HG02759 (cell line): Measurements from ENCODE around the gene GAK.
"Not testable (repeated sequence)": the region's sequence is repeated elsewhere in the genome, so short reads cannot be mapped to it uniquely, and the experiment has no call there.

Source experiments
- ATAC-seq: cut with Tn5 transposase; IDR thresholded peaks from one replicate; pipeline ENCODE4 v1.9.1; 2021; ENCODE audit warnings: mild to moderate bottlenecking, moderate library complexity; ENCODE audit not compliant: unreplicated experiment

GAK gene

DNA sequence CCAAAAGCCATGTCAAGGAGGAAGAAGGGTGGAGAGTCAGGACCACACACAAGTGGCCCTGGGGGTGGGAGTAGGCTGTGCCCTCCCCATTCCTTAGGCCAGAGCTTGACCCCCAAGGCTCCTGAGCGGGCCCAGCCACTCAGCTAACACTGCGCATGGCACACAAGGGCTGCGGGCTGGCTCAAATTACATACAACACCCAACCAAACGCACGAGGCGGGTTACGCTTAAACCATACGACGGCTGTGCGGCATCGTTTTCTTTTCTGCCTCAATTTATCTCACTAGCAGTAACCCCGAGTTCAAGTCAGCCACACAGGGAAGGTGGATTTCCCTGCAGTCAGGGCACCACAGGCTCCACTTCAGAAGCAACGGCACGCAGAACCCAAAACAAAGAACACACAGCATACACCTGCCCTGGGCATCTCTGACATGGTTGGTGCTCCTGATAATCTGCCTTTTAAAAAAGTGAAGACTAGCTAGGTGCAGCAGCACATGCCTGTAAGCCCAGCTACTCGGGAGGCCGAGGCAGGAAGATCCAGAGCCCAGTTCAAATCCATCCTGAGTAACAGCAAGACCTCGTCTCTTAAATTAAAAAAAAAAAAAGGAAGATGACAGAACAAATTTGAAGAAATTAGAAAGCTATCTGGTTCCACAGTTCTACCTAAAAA, 2.9 kb downstream of the GAK start:
- no peak for ATAC-seq

- not testable (repeated sequence) for ATAC-seq
Measured at GRCh38 chr4:927566-927965, 4.5 kb downstream of the GAK start.

DNA sequence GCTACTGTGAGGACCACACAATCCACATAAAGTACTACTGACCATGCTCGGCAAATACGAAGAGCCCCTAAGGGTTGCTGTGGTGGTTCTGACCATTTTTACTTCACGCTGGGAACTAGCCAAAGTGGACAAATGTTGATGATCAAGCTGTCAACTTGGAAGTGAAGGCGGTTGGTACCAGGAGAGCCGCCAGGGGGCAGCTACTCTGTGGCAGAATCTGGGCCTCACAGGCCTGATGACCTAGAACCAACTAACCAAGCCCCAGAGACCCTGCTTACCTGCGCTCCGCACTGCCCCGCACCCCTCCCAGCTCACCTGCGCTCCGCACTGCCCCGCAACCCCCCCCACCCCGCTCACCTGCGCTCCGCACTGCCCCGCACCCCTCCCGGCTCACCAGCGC, 5.6 kb downstream of the GAK start:
- ATAC-seq, result no peak

- ATAC-seq, result no peak
Measured at GRCh38 chr4:925771-926500, 6.2 kb downstream of the GAK start.

DNA sequence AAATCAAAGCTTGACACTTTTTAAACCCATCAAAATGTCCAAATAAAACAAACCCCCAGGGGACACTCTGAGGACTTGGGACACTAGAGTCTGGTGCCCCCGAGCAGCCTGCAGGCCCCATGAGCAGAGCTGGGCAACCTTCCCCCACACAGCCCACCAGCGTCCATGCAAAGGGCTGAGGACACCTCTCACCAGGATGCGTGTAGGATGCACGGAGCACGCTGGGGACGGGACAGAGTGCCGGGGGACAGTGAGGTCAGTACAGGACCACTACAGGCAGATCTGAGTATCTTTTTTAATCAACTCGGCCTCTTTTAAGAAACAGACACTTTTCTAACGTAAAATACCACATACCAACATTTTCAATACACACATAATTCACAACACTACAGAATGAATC, 6.9 kb downstream of the GAK start:
- no peak for ATAC-seq

GRCh38 chr4:924107-925096, 7.7 kb downstream of the GAK start:
- no peak for ATAC-seq

DNA sequence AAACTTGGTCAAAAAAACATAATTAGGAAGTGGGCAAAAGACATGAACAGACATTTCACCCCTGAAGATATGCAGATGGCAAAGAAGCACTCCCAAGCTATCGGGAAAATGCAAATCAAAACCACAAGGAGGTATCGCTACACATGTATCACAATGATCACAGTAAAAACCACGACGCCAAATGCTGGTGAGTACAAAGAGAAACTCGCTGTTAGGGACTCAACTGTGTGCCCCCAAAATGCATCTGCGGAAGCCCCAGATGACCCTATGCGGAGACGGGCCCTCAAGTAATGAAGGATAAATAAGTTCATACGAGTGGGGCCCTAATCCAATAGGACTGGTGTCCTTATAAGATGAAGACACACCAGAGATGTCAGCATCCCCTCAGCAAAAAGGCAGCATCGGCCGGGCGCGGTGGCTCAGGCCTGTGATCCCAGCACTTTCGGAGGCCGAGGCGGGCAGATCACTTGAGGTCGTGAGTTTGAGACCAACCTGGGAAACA, 10.2 kb downstream of the GAK start:
- ATAC-seq, result no peak

DNA sequence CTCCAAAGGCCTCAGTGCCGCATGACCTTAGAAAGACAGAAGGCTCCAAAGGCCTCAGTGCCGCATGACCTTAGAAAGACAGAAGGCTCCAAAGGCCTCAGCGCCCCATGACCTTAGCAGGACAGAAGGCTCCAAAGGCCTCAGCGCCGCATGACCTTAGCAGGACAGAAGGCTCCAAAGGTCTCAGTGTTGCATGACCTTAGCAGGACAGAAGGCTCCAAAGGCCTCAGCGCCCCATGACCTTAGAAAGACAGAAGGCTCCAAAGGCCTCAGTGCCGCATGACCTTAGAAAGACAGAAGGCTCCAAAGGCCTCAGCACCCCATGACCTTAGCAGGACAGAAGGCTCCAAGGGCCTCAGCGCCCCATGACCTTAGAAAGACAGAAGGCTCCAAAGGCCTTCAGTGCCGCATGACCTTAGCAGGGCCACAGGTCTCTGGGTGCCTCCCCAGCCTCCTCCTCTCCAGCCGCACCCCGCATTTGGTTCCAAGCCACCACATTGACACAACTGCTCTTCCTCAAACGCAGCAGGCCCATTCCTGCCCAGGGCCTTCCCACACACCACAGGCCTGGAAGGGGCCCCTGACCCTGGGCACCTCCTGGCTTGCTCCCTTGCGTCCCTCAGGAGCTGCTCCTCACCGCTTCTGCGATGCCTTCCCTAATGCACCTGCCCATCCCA, 13.0 kb downstream of the GAK start:
- ATAC-seq, result not testable (repeated sequence)

- ATAC-seq, result not testable (repeated sequence)
Measured at GRCh38 chr4:918591-918990, 13.5 kb downstream of the GAK start.

DNA sequence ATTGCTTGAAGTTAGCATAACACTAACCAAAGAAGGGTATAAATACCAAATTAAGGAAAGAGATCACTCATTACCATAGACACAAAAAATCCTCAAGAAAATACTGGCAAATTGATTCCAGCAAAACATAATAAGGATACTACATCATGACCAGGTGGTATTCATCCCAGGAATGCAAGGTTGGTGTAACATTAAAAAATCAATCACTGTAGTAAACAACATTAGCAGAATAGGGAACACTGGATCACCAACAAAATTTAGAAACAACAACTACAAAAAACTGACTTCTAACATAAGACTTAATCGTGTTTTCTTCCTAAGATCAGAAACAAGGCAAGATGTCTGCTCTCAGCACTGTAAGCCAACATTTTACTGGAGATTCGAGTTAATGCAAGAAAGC, 14.1 kb downstream of the GAK start:
- ATAC-seq, result no peak

DNA sequence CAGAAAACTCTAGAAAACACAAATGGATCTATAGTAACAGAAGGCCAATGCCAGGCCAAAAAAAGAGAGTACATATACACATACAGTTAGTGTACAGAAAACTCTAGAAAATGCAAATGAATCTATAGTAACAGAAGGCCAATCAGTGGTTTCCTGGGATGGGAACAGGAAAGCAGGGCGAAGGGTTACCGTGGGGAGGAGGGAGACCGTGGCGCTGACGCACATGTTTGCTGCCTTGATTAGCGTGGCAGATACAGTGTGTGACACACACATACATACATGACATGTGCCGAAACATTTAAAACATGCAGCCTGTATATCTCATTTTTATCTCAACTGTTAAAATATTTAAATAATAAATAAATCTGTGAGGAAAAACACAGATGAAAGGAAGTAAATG, 14.7 kb downstream of the GAK start:
- ATAC-seq, result no peak

GRCh38 chr4:915595-915994, 16.5 kb downstream of the GAK start:
- no peak for ATAC-seq

DNA sequence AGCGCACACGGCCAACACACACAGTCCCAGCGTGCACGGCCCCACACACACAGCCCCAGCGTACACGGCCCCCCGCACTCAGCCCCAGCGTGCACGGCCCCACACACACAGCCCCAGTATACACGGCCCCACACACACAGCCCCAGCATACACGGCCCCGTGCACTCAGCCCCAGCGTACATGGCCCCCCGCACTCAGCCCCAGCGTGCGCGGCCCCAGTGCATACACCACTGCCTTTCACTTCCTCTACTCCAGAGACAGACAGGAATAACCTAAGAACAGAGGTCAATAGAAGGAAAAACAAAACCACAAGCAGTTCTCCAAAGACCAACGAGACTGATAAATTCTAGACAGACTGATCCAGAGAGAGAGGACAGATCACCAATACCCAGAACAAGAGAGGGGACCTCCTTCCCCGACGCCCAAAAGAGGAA, 17.1 kb downstream of the GAK start:
- ATAC-seq, result no peak

GRCh38 chr4:914531-914930, 17.6 kb downstream of the GAK start:
- no peak for ATAC-seq

GRCh38 chr4:913280-913618, 18.9 kb downstream of the GAK start:
- ATAC-seq, result no peak

DNA sequence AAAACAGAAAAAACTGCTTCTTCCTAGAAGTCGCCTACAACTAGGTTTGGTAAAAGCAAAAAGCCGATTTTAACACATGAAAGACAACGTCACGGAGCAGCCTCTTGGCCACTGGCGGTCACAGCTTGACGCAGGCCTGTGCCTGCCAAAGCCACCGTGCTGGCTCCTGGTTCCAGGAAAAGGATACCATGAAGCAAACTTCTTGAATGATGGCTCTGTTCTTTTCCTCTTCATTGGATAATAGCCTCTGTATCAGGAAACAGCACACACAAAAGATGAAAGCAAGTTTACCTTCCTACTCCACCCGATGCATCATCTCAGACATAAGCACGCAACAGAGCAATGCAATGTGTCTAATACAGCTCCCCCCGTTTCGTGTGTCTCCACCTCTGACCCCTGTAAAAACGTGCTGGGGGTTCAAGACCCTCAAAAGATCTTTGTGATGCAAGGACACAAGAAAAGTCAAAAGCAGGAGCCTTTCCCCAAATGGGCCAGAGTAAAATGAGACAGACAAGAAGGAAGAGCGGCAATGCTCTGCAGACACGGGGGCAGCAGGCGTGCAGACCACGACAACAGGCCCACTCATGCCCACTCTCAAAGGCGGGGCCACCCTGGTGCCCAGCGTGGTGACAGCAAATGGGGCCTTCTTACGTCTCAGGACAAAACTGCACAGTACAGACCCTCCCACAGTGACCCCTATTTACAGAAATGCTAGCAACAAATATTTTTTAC, 19.4 kb downstream of the GAK start:
- ATAC-seq, result no peak

GRCh38 chr4:911871-912490, 20.1 kb downstream of the GAK start:
- no peak for ATAC-seq

DNA sequence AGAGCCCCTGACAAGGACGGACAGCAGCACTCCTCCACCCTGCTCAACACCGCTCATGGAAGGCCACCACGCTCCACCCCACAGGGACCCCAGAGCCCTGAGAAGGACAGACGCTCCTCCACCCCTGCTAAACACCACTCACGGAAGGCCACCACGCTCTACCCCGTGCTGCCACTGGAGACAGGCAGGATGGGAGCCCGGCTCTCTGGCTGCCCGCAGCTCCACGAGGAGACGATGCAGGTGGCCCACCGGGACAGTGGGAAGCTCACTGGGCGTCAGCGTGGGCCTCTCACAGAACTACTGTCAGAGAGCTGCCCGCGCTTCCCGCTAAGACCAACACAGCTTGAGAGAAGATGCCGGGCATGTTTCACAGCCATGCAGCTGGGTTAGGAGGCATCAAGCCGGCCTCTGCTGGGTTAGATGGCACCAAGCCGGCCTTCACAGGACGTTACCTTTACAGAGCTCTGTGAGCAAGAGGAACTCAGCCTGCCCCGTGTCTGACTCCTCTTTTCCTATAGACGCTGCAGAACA, 20.8 kb downstream of the GAK start:
- ATAC-seq, result no peak

DNA sequence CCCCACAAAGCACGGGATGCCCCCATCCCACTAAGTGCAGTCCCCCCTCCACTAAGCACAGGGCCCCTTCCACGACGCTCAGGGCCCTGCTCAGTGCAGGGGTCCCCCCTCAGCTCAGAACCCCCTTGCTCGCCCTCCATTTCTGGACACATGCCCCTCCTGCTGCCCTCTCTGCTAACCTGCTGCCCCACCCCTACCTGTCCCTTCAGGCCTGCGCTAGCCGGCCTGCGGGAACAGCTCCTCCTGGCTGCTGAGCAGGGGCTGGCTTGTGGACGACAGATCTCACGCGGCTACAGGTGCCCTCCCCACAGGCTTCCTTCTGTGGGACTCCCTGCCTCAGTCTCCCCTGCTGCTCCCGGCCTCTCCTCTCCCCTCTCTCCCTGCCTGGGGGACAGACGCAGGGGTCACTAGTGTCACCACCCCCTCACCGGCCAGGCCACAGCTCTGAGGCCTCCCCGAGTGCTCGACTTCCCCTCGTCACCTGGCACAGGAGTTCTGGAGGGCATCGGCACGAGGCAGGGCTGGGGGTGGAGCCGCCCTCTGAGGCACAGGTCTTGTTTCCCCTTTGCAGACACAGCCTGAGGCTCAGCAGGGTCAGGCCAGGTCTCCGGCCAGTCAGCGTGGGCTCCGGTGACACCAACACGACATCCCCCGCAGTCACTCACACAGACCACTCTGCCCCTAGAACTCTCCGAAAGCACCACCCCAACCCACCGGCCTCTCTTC, 21.6 kb downstream of the GAK start:
- no peak for ATAC-seq
